ENCODE results near the gene ASTN2.

GRCh38 chr9:117088140-117088539 lies 326.7 kb downstream of the ASTN2 start:
- no peak for TF ChIP-seq CTCF (IDR thresholded peaks at IDR 0.05 in 8 of 11, conservative IDR thresholded peaks at IDR 0.05 in 3 of 11)
- no peak for TF ChIP-seq POLR2A (IDR thresholded peaks at IDR 0.05)

Measured in spleen (tissue), 7 donors.